Neural crest cell (in vitro differentiated cells): ENCODE data around the gene FAM78A. TPM values are rescaled to one million over a fixed set of nuclear protein-coding genes. Genes with fewer than 3 reads are reported as not detected.

Experiments used
- DNase-seq: peaks from one replicate; pipeline ENCODE4 v3.0.0; 2021; ENCODE audit warnings: low read depth, mixed read lengths, low spot score
- H3K27ac Mint-ChIP-seq: one replicate; pipeline ENCODE4 v1.8.0; 2021; ENCODE audit warnings: mild to moderate bottlenecking, mixed read lengths; ENCODE audit not compliant: unreplicated experiment
- H3K27me3 Mint-ChIP-seq: 2 replicates; pipeline ENCODE4 v1.8.0; 2021; ENCODE audit warnings: low read depth, mild to moderate bottlenecking, mixed read lengths
- H3K36me3 Mint-ChIP-seq: 2 replicates; pipeline ENCODE4 v1.8.0; 2021; ENCODE audit warnings: low read depth, mild to moderate bottlenecking, mixed read lengths
- H3K4me1 Mint-ChIP-seq: 2 replicates; pipeline ENCODE4 v1.8.0; 2021; ENCODE audit warnings: mixed read lengths
- H3K4me3 Mint-ChIP-seq: one replicate; pipeline ENCODE4 v1.8.0; 2021; ENCODE audit warnings: mild to moderate bottlenecking, mixed read lengths
- H3K9me3 Mint-ChIP-seq: 2 replicates; pipeline ENCODE4 v1.8.0; 2021; ENCODE audit warnings: mixed read lengths
- long read RNA-seq: library from polyadenylated mRNA; unstranded; transcript quantifications from one replicate; pipeline ENCODE4 v2.0.0, GENCODE V29; 2020
- total RNA-seq: library from RNA; stranded (reverse); gene quantifications from 2 replicates; pipeline ENCODE4 v1.2.1, GENCODE V29; 2021
- TF ChIP-seq, protein P1 (sequence below): fragments of 200-600 bp; sonication (generic); conservative IDR thresholded peaks from 2 replicates; pipeline ENCODE4 v1.5.0; 2021; ENCODE audit warnings: antibody characterized with exemption, mild to moderate bottlenecking

The FAM78A gene, protein sequence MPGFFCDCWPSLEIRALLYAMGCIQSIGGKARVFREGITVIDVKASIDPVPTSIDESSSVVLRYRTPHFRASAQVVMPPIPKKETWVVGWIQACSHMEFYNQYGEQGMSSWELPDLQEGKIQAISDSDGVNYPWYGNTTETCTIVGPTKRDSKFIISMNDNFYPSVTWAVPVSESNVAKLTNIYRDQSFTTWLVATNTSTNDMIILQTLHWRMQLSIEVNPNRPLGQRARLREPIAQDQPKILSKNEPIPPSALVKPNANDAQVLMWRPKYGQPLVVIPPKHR
- 3.8 and 4.4 TPM in 2 replicates for total RNA-seq
- long read RNA-seq, result 0 reads

DNA sequence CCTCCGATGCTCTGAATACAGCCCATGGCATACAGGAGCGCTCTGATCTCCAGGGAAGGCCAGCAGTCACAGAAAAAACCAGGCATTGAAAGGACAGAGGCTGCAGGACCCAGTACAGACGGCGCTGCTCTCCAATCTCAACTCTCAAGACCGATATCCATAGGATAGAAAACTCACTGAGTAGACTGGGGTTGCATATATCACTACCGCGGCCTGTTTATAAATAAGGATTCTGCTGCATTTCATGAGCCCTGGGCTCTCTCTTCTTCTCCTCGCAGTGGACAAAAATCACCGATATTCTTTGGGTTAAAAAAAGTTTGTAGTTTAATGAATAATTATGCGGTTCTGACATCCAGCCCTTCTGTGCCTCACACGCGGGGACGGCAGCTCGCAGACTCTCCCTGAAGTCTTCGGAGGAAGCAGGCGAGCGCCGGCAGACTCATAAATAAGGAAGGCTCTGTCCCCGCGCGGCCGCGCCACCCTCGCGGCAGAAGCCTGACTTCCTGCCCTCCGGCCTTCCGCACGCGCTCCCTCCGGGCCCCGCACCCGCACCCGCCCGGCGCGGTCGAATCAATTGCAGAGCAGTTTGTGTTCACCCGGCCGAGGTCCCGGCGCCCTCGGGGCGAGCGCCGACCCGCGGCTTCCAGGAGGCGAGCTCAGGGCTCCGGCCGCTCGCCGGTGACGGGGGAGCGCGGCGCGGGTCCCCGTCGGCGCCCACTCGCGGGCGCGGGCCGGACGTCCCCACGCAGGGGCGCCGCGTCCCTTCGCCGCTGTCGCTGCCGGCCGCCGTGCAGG, at the start of gene FAM78A:
TSS of gene FAM78A (minus strand) at position 417 of the 795 bp plus-strand sequence. CDS start at position 86, 331 bp downstream.
- Mint-ChIP-seq H3K4me3 (peak within 1 kb of the TSS; percentile 80), H3K27ac (no peak within 1 kb of the TSS), H3K36me3 (no peaks in the 10 kb centered on the region), H3K9me3 (no peaks in the 10 kb centered on the region), H3K4me1 (peaks cover 15% of the 10 kb centered on the region), H3K27me3 (peaks cover 42% of the 10 kb centered on the region)
- TF ChIP-seq, protein P1, sequence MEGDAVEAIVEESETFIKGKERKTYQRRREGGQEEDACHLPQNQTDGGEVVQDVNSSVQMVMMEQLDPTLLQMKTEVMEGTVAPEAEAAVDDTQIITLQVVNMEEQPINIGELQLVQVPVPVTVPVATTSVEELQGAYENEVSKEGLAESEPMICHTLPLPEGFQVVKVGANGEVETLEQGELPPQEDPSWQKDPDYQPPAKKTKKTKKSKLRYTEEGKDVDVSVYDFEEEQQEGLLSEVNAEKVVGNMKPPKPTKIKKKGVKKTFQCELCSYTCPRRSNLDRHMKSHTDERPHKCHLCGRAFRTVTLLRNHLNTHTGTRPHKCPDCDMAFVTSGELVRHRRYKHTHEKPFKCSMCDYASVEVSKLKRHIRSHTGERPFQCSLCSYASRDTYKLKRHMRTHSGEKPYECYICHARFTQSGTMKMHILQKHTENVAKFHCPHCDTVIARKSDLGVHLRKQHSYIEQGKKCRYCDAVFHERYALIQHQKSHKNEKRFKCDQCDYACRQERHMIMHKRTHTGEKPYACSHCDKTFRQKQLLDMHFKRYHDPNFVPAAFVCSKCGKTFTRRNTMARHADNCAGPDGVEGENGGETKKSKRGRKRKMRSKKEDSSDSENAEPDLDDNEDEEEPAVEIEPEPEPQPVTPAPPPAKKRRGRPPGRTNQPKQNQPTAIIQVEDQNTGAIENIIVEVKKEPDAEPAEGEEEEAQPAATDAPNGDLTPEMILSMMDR, result no peak
- DNase-seq, result no peak

DNA sequence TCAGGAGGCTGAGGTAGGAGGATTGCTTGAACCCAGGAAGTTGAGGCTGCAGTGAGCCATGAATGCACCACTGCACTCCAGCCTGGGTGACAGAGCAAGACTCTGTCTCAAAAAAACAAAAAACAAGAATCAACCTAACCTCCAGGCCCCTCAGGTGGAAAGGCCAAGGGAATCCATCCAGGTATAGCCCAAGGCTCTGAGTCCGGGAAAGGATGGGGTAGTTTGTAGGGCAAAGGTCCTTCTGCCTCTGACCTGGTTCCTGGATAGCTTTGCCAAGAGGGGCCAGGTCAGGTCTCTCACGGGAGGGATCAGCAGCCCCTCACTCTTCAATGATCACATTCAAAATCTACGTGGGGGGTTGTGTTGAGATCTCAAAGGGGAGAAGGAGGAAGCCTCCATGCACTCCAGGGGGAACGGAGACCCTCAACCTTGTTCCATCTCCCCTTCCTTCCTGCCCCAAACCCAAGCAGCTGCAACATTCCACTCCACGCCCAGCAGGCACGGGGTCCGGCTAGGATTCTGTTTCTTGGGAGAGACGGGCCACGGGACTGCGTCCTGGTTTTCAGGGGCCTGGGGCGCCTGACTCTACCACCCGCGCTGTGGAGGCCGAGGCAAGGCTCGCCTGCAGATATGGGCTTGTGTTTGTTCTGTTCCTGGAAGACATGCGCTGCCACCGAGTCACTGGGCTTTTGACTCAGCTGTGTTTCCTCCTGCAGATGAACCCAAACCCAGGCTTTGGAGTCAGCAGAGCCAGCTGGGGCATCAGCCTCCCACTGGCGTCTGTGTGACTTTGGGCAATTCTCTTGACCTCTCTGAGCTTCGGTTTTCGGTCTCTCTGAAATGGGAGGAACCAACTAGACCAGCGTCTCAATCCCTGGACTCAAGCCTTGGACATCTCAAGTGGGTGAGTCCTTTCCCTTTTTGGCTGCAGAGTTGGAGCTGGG, 48.7 kb upstream of the FAM78A start:
- Mint-ChIP-seq H3K27me3 (no peaks in the 10 kb centered on the region), H3K4me1 (no peaks in the 10 kb centered on the region), H3K36me3 (no peaks in the 10 kb centered on the region), H3K27ac (no peak overlapping the region), H3K4me3 (no peak overlapping the region), H3K9me3 (no peaks in the 10 kb centered on the region)
- TF ChIP-seq, protein P1, result no peak
- DNase-seq, result no peak

DNA sequence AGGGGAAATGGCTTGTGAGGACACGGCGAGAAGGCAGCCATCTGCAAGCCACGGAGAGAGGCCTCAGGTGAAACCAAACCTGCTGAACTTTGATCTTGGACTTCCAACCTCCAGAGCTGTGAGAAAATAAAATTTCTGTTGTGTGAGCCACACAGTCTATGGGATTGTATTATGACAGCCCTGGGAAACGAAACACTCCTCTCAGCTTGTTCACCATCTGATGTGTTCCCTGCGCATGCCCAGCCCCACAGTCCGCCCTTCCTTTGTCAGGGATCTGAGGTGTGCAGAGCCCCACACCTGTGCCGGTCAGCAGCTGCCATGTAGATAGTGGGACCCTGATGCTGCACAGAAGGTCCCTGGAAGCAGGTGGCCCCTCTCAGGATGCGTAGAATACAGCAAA, 47.3 kb upstream of the FAM78A start:
- TF ChIP-seq, protein P1, result no peak
- H3K4me3 Mint-ChIP-seq, result no peak overlapping the region
- H3K36me3 Mint-ChIP-seq, result no peaks in the 10 kb centered on the region
- no peak overlapping the region for H3K27ac Mint-ChIP-seq
- H3K27me3 Mint-ChIP-seq, result no peaks in the 10 kb centered on the region
- DNase-seq, result no peak
- H3K9me3 Mint-ChIP-seq, result no peaks in the 10 kb centered on the region
- peaks cover 1% of the 10 kb centered on the region for H3K4me1 Mint-ChIP-seq

DNA sequence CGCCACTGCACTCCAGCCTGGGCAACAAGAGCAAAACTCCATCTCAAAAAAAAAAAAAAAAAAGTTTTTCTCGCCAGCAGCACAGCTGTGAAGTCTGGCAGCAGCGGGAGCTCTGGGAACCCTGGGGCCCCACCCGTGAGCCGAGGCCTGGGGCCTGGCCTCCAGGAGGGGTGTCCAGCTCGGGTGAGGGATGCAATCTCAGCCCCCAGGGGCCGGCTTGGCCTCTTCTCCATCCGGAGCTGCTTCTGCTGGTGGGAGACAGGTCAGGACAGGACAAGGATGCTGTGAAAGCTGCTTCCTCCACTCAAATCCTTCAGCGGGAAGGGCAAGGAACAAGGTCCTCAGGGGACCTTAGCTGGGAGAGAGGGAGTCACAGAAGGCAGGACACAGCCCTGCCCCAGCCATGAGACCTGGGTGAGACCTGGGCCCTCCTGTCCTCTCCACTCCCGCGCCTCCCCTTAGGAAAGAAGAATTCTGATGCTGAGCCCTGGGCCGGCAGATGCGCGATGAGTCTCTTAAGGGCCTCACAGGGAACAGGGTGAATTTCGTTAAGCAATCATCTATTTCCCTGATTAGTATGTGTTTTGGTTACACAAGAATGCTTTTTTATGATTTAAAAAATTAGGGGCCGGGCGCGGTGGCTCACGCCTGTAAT, 43.8 kb upstream of the FAM78A start:
- Mint-ChIP-seq H3K4me3 (no peak overlapping the region), H3K27ac (no peak overlapping the region), H3K4me1 (peaks cover 4% of the 10 kb centered on the region), H3K27me3 (no peaks in the 10 kb centered on the region), H3K9me3 (no peaks in the 10 kb centered on the region), H3K36me3 (no peaks in the 10 kb centered on the region)
- DNase-seq, result no peak
- TF ChIP-seq, protein P1, result no peak

DNA sequence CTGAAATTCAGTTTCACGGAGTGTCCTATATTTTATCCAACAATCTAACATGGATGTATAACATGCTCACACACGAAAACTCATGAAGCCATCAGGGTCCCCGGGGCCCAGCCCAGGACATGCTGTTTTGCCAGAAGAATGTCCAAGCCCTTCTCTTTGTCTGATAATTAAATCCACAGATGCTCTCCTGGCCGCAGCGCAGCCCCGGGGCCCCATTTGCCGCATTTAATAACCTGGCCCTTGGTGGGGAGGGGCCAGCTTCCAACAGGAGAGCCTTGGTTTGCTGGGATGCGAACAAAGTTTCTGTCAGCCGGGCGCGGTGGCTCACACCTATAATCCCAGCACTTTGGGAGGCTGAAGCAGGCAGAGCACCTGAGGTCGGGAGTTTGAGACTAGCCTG, 43.2 kb upstream of the FAM78A start:
- Mint-ChIP-seq H3K27me3 (no peaks in the 10 kb centered on the region), H3K36me3 (no peaks in the 10 kb centered on the region), H3K4me1 (peaks cover 4% of the 10 kb centered on the region), H3K4me3 (no peak overlapping the region), H3K9me3 (no peaks in the 10 kb centered on the region), H3K27ac (no peak overlapping the region)
- DNase-seq, result no peak
- TF ChIP-seq, protein P1, result no peak
